GM18867 (cell line): ENCODE data around the gene PTPN9.
A peak's percentile ranks its signal among the peaks of the same experiment; 100 is the strongest.
"Not testable (repeated sequence)": the region's sequence is repeated elsewhere in the genome, so short reads cannot be mapped to it uniquely, and the experiment has no call there.

Experiments used
- ATAC-seq: cut with Tn5 transposase; IDR thresholded peaks from one replicate; pipeline ENCODE4 v1.9.1; 2021; ENCODE audit warnings: mild to moderate bottlenecking, moderate library complexity; ENCODE audit not compliant: unreplicated experiment

PTPN9 gene

DNA sequence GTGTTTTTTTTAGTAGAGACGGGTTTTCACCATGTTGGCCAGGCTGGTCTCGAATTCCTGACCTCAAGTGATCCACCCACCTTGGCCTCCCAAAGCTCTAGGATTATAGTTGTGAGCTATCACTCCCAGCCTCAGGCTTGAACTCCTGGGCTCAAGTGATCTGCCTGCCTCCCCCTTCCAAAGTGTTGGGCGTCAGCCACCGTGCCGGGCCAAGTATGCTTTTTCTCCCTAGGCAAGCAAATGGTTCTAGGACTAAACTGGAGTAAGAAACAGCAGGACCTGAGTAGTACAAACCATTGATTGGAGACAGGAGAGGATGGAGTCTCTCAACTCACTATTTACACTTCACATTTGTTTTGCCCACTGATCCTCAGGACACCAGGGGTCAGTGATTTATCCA lies 4.6 kb upstream of the PTPN9 start:
- no peak for ATAC-seq

DNA sequence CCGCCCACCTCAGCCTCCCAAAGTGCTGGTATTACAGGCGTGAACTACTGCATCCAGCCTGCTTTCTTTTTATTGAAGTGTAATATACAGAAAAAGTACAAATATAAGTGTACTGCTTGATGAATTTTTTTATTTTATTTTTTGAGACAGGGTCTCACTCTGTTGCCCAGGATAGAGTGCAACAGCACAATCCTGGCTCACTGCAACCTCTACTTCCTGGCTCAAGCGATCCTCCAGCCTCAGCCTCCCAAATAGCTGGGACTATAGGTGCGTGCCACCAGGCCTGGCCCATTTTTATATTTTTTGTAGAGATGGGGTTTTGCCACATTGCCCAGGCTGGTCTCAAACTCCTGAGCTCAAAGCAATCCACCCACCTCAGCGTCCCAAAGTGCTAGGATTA lies 3.8 kb upstream of the PTPN9 start:
- ATAC-seq = not testable (repeated sequence)

DNA sequence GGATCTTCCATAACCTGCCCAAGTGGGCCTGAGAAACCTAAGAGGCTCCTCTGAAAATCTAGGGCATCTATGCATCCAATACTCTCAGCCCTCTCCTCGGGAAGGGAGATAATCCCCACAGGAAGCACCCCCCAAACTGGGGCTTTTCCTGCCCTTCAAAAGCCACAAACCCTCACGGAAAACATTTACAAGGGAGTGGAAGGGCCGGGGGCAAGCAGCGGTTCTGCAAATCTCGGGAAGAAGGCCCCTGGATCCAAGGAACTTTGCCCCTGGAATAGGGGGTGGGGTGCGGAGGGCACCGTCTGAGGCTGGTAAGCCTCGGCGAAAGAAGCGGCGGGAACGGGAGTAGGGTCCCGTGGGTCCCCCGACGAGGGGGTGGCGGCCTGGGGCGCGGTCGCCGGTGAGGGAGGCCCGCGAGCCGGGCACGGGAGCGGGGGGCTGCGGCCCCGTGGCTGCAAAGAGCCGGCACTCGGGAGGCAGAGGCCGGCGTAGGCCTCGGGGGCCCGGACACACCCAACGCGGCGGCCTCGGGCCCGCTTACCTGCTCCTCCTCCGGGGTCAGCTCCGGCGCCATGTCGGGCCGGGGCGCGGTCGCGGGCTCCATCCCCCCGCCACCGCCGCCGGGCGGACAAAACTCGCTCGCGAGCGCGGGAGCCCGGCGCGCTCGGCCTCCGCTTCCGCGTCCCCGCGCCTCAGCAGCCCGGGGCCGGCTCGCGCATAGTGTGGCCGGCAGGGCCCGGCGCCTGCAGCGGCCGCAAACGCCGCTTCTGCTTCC lies 755 bp downstream of the PTPN9 start:
- peak; percentile 38 for ATAC-seq

DNA sequence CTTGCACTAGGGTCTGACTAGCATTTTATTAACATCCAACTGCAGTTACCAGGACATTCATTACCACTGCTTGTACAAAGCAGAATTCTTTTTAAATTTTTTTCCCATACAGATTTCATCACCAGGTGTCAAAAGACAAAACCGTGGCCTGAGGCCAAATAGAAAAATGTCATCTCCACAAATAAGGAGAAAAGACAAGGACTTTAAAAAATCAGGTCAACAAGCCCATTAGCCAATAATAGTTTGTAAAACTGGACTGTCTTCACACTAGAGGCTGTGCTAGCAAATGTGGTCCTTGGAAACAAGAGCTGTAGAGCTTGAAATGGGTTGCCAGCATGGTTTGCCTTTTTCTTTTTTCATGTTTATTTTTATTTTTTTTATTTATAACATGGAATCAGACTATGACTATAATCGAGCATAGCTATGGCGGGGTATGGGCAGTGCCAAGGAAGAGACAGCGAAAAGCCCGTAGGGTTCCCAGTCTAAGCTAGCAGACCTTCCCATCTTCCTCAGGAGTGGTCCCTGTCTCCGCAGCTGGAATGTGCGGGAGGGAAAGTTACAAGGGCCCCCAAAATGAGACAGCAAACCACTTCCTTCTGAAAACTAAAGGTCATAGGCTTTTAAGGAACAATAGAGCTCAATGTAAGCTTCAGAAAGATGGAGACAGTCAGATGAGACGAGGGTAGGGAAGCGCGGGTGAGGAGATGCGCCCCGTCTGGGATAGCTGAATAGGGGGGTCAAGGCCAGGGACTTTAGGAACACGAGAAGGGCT lies 1.5 kb downstream of the PTPN9 start:
- ATAC-seq = no peak

DNA sequence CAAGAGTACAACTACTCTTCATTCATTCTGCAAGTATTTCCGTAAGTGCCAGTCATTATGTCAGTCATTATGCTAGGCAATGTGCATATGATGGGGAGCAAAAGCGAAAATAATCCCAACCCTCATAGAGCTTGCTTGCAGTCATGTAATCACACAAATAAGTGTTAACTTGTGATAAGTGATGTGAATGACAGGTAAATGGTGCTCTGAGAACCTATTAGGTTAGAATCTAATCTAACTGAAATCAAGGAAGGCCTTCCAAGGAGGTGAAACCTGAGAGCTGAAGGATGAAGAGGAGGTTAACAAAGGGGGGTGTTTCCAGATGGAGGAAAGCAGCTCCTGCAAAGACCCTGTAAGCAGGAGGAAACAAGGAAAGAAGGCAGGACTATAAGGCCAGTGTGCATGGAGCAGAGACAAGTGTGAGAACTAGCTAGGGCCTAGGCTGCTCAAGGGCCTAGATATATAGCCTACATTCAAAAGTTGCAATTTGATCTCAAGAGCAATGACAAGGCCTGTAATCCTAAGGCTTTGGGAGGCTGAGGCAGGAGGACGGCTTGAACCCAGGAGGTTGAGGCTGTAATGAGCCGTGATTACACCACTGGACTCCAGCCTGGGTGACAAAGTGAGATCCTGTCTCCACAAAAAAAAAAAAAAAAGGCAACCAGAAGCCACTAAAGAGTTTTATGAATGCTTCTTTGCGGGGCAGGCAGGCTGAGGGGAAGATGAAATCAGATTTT lies 5.3 kb downstream of the PTPN9 start:
- ATAC-seq = no peak

DNA sequence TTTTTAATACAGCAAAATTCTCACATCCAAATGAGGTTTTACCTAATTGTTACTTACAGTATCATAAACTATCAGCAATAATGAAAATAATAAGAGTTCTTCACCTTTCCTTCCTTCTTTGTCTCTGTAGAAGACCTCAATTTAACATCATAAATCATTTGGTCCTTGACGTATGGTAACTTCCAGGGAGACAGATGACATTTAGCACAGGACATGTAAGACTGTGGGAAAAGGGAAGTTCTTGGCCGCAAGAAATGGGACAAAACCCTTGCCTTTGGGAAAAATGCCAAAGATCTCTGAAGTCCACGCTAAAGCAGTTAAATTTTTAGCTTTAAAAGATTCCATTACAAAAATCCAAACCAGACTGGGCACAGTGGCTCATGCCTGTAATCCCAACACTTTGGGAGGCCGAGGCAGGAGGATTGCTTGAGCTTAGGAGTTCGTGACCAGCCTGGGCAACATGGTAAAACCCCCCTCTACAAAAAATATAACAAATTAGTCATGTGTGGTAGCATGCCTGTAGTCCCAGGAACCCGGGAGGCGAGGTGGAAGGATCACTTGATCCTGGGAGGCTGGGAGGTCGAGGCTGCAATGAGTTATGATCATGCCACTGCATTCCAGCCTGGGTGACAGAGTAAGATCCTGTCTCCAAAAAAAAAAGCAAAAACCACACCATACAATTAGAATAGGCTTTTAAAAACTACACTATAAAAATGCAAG lies 8.8 kb downstream of the PTPN9 start:
- ATAC-seq = no peak

DNA sequence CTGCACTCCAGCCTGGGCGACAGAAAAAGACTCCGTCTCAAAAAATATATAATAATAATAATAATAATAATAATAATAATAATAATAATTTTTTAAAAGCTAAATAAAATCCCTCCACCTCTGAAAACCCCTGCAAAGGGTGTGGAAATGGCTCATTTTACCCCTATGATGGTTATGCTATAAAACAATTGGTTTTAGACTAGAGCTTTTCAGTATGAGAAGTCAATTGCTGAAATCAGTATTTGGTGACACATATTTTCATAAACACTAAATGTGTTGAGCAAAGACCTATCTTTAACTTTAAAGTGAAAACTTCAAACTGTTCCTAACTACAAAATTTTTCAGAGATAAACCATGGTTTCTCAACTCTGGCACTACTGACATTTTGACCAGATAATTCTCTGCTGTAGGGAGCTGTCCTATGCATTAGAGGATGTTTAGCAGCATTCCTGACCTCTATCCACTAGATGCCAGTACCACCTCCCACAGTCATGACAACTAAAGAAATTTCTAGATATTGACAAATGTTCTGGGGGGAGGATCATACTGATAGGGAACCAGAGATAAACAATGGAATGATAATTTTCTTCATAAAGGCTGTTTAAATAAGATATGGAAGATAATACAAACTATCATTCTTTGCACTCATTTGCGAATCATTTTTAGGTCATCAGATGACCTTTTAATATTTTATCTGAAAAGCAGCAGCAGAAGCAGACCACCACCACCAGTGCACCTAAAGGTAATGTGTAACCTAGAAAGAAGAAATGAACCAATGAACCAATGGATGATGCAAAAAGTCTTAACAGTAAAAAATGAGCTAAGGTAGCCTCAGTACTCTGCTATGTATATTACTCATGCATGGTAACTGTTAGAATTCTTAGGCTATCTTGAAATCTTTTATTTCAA lies 13.8 kb downstream of the PTPN9 start:
- ATAC-seq = no peak

DNA sequence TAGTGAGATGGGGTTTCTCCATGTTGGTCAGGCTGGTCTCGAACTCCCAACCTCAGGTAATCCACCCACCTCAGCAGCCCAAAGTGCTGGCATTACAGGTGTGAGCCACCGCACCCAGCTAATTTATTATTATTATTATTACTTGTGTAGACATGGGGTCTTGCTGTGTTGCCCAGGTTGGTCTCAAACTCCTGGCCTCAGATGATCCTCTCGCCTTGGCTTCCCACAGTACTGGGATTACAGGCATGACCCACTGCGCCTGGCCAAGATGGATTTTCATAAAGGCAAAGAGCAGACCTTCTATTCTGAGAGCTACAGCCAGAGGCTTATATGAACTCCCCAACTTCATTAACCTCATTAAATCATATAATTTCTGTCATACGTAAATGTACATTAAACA lies 17.2 kb downstream of the PTPN9 start:
- ATAC-seq = no peak

DNA sequence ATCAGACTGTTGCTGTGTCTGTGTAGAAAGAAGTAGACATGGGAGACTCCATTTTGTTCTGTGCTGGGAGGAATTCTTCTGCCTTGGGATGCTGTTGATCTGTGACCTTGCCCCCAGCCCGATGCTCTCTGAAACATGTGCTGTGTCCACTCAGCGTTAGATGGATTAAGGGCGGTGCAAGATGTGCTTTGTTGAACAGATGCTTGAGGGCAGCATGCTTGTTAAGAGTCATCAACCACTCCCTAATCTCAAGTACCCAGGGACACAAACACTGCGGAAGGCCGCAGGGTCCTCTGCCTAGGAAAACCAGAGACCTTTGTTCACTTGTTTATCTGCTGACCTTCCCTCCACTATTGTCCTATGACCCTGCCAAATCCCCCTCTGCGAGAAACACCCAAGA lies 19.8 kb downstream of the PTPN9 start:
- ATAC-seq = not testable (repeated sequence)

DNA sequence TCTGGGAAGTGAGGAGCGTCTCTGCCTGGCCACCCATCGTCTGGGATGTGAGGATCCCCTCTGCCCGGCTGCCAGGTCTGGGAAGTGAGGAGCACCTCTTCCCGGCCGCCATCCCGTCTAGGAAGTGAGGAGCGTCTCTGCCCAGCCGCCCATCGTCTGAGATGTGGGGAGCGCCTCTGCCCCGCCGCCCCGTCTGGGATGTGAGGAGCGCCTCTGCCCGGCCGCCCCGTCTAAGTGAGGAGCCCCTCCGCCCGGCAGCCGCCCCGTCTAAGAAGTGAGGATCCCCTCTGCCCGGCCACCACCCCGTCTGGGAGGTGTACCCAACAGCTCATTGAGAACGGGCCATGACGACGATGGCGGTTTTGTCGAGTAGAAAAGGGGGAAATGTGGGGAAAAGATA lies 20.2 kb downstream of the PTPN9 start:
- ATAC-seq = not testable (repeated sequence)

DNA sequence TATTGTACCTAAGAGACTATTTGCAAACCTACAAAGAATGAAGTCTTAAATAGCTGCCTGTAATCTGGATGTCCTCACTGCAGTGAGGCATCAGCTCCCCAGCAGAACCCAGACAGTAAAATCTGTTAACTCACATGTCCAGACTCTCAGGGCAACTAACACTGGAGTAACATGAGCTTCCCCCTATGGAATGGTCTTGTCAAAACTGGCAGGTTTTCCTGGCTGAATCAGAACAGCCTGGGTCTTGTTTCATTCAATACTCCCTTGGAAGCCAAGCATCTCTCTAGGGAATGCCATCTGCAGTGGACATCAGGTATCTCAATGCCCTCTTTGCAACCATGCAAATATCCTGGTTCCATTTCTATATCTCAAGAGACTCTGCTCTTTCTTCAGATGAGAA lies 24.4 kb downstream of the PTPN9 start:
- ATAC-seq = no peak

DNA sequence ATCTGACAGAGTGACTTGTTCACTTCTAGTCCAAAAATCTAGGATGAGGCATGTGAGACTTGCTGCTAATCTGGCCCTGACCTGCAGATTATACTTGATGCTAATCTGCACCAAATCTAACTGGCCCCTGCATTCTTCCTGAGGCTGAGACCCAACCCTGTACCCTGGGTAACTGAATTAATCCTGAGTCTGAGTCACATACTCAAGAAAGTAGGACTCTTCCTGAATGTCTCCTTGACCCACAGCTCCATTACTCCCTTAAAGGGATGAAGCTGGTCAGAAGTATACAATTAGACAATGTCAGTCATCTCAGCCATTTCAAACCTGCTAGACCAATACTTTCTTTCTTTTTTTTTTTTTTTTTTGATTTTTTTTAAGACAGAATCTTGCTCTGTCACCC lies 25.5 kb downstream of the PTPN9 start:
- no peak for ATAC-seq

DNA sequence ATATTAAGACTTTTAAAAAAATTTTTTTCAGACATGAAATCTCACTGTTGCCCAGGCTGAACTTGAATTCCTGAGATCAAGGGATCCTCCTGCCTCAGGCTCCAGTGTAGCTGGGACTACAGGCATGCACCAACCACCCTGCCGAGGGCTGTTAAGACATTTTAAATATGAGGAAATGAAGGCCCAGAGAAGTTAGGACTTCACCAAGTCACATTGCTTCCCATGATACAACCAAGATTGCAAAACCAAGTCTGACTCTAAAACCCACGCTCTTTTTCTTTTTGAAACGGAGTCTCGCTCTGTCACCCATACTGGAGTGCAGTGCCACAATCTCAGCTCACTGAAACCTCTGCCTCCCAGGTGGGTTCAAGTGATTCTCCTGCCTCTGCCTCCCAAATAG lies 28.0 kb downstream of the PTPN9 start:
- ATAC-seq = no peak

DNA sequence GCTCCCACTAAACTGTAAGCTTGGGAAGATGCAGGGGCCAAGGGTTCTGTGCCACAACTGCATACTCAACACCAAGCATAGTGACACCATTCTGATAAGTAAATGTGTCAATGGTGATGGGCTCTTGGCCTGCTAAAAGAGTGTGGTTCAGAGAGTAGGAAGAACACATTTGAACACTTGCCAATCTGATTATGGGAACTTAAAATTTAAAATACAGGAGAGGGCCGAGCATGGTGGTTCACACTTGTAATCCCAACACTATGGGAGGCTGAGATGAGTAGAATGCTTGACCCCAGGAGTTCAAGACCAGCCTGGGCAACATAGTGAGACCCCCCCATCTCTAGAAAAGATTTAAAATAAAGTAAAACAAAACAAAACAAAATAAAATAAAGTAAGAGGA lies 34.1 kb downstream of the PTPN9 start:
- no peak for ATAC-seq

DNA sequence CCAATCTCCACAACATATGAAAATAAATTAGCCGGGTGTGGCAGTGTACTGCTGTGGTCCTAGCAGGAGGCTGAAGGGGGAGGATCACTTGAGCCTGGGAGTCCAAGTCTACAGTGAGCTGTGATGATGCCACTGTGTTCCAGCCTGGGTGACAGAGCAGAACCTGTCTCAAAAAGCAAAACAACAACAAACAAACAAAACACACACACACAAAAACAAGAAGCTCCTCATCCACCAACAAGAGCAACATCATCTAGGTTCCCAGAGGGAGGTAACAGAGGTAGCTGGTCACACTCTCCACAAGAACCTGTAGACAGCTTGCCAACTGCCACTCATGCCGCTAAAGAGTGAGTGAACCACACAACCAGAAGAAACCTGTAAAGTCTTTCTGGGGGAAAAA lies 34.8 kb downstream of the PTPN9 start:
- ATAC-seq = no peak

DNA sequence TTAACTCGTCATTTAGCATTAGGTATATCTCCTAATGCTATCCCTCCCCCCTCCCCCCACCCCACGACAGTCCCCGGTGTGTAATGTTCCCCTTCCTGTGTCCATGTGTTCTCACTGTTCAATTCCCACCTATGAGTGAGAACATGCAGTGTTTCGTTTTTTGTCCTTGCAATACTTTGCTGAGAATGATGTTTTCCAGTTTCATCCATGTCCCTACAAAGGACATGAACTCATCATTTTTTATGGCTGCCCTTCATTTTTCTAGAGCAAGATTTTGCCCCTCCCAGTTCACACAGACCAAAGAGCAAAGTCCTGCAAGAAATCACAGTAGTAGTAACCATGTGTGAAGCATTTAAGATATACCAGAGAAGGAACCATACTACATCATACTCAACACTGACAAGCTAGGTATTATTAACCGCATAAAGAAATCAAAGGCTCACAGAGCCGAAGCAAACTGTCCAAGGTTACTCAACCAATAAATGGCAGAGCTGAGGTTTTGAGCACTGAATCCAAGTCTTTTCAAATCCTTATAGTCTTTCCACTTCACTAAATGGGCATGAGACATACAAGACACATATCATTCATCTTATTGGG lies 36.1 kb downstream of the PTPN9 start:
- not testable (repeated sequence) for ATAC-seq

DNA sequence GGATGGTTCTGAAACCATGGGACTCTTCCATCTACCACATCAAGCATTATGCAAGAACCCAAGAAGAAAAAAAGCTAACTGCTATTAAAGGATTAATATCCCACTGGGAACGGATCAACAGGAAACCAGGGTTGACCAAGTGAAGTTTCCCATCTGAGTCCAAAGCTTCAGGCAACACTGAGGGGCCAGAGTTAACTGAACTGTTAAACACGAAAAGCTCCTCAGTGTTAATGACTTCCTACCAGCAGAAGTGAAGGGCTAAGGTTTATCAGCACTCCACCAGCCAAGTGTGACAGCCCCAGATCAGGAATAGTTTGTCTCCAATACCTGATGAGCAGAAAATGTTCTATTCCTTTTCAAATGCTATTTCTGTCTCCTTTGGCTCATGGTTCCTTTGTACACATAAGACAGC lies 36.7 kb downstream of the PTPN9 start:
- ATAC-seq = no peak

DNA sequence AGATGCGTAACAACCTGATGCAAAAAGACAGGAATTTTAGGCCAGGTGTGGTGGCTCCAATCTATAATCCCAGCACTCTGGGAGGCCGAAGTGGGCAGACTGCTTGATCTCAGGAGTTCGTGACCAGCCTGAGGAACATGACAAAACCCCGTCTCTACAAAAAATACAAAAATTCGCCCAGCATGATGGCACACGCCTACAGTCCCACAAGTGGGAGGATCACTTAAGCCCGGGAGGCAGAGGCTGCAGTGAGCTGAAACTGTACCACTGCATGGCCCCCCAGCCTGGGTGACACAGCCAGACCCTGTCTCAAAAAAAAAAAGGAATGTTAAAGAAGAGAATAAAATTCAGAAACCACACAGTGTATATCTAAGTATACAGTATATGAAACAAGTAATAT lies 40.7 kb downstream of the PTPN9 start:
- no peak for ATAC-seq

DNA sequence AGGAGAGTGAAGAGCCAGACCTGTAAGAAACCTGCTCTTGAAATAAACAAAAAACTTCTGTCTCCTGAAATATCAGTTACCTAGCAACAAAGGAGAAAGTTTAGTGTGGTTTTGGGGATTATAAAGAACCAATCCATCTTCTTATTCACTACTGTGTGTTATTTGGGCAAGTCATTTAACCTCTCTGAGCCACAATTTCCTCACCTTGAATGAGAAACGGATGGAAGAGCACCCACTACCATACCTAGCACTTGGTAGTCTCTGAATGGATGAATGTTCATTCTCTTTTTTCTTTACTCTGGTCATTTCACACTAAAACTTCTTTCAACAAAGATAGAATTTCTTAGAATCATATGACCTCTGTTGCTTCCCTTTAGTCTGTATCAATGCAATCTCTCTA lies 45.2 kb downstream of the PTPN9 start:
- ATAC-seq = no peak
